Lower leg skin (tissue), 3 donors: ENCODE measurements around the gene TRIM44.

Experiments used
- POLR2A ChIP-seq, 2 donors: fragments of 450-650 bp; IDR thresholded peaks; one replicate each; pipeline ENCODE4 v1.6.1; 2016 to 2017; ENCODE audit warnings: antibody characterized with exemption in 2 of 2, mild to moderate bottlenecking in 1 of 2, moderate library complexity in 1 of 2
- TF ChIP-seq, protein P1 (sequence below), 3 donors: fragments of 450-650 bp; IDR thresholded peaks; one replicate each; pipeline ENCODE4 v1.5.1; 2016; ENCODE audit warnings: antibody characterized with exemption in 3 of 3, mild to moderate bottlenecking in 3 of 3, moderate library complexity in 2 of 3

DNA sequence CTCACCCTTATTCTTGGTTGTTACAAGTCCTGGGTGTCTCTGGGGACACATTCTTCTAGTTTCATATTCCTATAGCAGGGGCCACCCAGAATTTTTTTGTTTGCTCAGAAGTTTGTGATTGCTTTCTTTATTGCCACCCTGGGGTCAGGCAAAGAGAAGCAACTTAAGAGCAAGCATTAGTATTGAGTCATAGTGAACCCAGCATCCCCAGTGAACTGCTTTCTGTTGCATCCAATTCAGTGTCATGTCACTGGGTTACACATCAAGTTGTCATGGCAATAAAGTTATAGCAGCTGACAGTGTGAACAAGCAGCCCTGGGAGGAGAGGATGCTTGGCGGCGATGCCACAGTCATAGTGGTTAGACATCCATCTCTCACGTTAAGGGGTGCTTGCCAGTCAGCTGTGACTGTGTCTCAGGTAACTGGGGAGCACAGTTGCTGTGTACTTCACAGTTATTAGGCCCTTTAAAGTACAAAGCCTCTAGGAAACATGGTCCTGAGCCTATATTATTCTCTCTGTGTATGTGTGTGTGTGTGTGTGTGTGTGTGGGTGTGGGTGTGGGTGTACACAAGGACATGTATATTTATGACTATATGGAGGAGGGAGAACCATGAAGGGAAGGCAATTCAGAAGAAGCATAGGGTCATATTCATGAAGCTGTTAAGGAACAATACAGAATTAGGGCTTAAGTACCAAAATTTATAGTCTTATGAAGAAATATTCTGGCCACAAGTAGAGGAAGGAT lies 52.5 kb downstream of the TRIM44 start:
- TF ChIP-seq, protein P1, sequence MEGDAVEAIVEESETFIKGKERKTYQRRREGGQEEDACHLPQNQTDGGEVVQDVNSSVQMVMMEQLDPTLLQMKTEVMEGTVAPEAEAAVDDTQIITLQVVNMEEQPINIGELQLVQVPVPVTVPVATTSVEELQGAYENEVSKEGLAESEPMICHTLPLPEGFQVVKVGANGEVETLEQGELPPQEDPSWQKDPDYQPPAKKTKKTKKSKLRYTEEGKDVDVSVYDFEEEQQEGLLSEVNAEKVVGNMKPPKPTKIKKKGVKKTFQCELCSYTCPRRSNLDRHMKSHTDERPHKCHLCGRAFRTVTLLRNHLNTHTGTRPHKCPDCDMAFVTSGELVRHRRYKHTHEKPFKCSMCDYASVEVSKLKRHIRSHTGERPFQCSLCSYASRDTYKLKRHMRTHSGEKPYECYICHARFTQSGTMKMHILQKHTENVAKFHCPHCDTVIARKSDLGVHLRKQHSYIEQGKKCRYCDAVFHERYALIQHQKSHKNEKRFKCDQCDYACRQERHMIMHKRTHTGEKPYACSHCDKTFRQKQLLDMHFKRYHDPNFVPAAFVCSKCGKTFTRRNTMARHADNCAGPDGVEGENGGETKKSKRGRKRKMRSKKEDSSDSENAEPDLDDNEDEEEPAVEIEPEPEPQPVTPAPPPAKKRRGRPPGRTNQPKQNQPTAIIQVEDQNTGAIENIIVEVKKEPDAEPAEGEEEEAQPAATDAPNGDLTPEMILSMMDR (IDR thresholded peaks at IDR 0.05) = no peak
- no peak for TF ChIP-seq POLR2A (IDR thresholded peaks at IDR 0.05)
